Effector memory CD4-positive, alpha-beta T cell (primary cell): Measurements from ENCODE around the gene CCDC91.

Experiments
- DNase-seq, 3 donors: peaks; one replicate each; pipeline ENCODE4 v3.0.0-alpha.2; 2020
- H3K27ac ChIP-seq: 2 replicates; pipeline ENCODE4 v1.7.0; 2013; ENCODE audit warnings: mild to moderate bottlenecking, low read length, moderate library complexity; ENCODE audit not compliant: insufficient read depth, poor library complexity, severe bottlenecking
- H3K27me3 ChIP-seq: replicated peaks from 2 replicates; pipeline ENCODE4 v1.7.0; 2013; ENCODE audit warnings: mild to moderate bottlenecking, low read length; ENCODE audit not compliant: insufficient read depth, control insufficient read depth, poor library complexity, severe bottlenecking
- H3K36me3 ChIP-seq: 2 replicates; pipeline ENCODE4 v1.7.0; 2013; ENCODE audit warnings: mild to moderate bottlenecking, low read length, moderate library complexity; ENCODE audit not compliant: control insufficient read depth, insufficient read depth
- H3K4me1 ChIP-seq: 2 replicates; pipeline ENCODE4 v1.7.0; 2013; ENCODE audit warnings: low read length, mild to moderate bottlenecking; ENCODE audit not compliant: control insufficient read depth, insufficient read depth, poor library complexity, severe bottlenecking
- H3K4me3 ChIP-seq: 2 replicates; pipeline ENCODE4 v1.7.0; 2013; ENCODE audit warnings: low read length, low read depth, mild to moderate bottlenecking; ENCODE audit not compliant: insufficient read depth, poor library complexity, severe bottlenecking
- H3K9me3 ChIP-seq: 2 replicates; pipeline ENCODE4 v1.7.0; 2013; ENCODE audit warnings: mild to moderate bottlenecking, low read length, moderate library complexity; ENCODE audit not compliant: control insufficient read depth

Gene CCDC91

DNA sequence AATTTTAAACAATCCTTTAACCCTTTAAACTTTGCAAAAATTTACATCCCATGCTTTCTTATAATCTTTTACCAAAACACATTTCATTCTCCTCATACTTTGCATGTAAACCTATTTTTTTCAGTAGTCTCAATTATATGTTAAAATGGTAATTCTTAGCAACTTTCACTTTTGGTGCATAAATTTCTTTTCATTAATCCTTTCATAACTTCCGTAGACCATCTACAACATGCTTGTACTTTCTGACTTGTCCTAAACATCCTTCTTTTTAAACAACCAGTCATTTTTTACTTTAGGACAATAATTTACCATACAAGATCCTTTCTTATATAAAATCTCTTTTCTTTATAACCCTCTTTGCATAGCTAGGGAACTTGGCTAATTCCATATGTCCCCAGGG, 19.5 kb downstream of the CCDC91 start:
- H3K27ac ChIP-seq = no peak overlapping the region
- no peaks in the 10 kb centered on the region for H3K9me3 ChIP-seq
- no peaks in the 10 kb centered on the region for H3K4me1 ChIP-seq
- no peak for DNase-seq
- no peak overlapping the region for H3K4me3 ChIP-seq
- H3K27me3 ChIP-seq = no peaks in the 10 kb centered on the region
- peaks cover 6% of the 10 kb centered on the region for H3K36me3 ChIP-seq

DNA sequence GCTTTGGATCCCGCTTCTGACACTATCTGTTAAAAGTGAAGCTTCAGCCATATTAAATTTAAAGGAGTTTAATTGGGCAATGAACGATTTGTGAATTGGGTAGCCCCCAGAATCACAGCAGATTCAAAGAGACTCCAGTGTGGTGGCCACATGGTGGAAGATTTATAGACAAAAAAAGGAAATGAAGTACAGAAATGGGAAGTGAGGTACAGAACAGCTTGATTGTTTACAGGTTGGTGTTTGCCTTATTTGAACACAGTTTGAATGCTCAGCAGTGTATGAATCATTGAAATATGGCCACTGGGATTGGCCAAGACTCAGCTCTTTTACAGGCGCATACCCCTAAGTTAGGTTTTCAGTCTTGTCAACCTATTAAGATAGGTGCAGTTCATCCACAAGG, 21.9 kb downstream of the CCDC91 start:
- H3K4me3 ChIP-seq = no peak overlapping the region
- H3K4me1 ChIP-seq = peaks cover 1% of the 10 kb centered on the region
- peaks cover 6% of the 10 kb centered on the region for H3K36me3 ChIP-seq
- H3K9me3 ChIP-seq = no peaks in the 10 kb centered on the region
- no peaks in the 10 kb centered on the region for H3K27me3 ChIP-seq
- H3K27ac ChIP-seq = no peak overlapping the region
- no peak for DNase-seq

- Histone ChIP-seq H3K4me1 (peaks cover 8% of the 10 kb centered on the region), H3K27ac (no peak overlapping the region), H3K4me3 (no peak overlapping the region), H3K36me3 (peaks cover 6% of the 10 kb centered on the region), H3K27me3 (no peaks in the 10 kb centered on the region), H3K9me3 (no peaks in the 10 kb centered on the region)
- DNase-seq = no peak
Observed at GRCh38 chr12:28215021-28215420, 24.8 kb downstream of the CCDC91 start.

GRCh38 chr12:28216016-28216415, 25.8 kb downstream of the CCDC91 start:
- no peak overlapping the region for H3K4me3 ChIP-seq

DNA sequence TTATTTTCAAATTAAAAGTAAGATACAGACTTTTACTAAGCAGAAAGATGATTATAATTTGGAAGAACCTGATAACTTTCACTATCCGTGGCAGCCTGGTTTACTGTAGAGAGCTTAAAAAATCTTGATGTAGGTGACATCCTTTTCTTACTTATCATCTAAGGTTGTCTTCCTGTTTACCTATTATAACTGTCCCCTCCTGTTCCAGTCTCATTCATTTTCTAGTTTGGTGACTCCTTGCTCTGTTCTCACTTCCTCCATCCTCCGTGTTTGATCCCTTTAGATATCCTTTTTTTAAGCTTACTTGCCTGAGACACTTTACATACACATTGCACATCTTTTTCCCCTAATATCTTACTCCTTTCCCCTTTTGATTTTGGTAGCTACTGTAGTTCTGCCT, 27.5 kb downstream of the CCDC91 start:
- no peak overlapping the region for H3K27ac ChIP-seq
- no peaks in the 10 kb centered on the region for H3K27me3 ChIP-seq
- no peaks in the 10 kb centered on the region for H3K9me3 ChIP-seq
- H3K4me1 ChIP-seq = peaks cover 20% of the 10 kb centered on the region
- no peaks in the 10 kb centered on the region for H3K36me3 ChIP-seq
- no peak overlapping the region for H3K4me3 ChIP-seq
- no peak for DNase-seq

More at GRCh38 chr12:28216016-28216415, 25.8 kb downstream of the CCDC91 start:
- Histone ChIP-seq H3K4me1 (peaks cover 8% of the 10 kb centered on the region), H3K9me3 (no peaks in the 10 kb centered on the region), H3K27me3 (no peaks in the 10 kb centered on the region), H3K36me3 (peaks cover 1% of the 10 kb centered on the region), H3K27ac (no peak overlapping the region)
- no peak for DNase-seq

GRCh38 chr12:28218875-28219274, 28.6 kb downstream of the CCDC91 start:
- DNase-seq = no peak
- Histone ChIP-seq H3K27ac (no peak overlapping the region), H3K4me1 (peaks cover 23% of the 10 kb centered on the region), H3K27me3 (no peaks in the 10 kb centered on the region), H3K36me3 (no peaks in the 10 kb centered on the region), H3K9me3 (no peaks in the 10 kb centered on the region), H3K4me3 (no peak overlapping the region)

GRCh38 chr12:28219827-28220226, 29.6 kb downstream of the CCDC91 start:
- H3K36me3 ChIP-seq = no peaks in the 10 kb centered on the region
- no peak for DNase-seq
- peaks cover 23% of the 10 kb centered on the region for H3K4me1 ChIP-seq
- H3K9me3 ChIP-seq = no peaks in the 10 kb centered on the region
- H3K4me3 ChIP-seq = no peak overlapping the region
- H3K27me3 ChIP-seq = no peaks in the 10 kb centered on the region
- no peak overlapping the region for H3K27ac ChIP-seq

- H3K4me3 ChIP-seq = no peak overlapping the region
- H3K36me3 ChIP-seq = no peaks in the 10 kb centered on the region
- no peaks in the 10 kb centered on the region for H3K9me3 ChIP-seq
- peaks cover 22% of the 10 kb centered on the region for H3K4me1 ChIP-seq
- no peak overlapping the region for H3K27ac ChIP-seq
- peak; percentile 13 to 41 (median 23) for DNase-seq
- no peaks in the 10 kb centered on the region for H3K27me3 ChIP-seq
Observed at GRCh38 chr12:28222081-28222700, 31.9 kb downstream of the CCDC91 start.

DNA sequence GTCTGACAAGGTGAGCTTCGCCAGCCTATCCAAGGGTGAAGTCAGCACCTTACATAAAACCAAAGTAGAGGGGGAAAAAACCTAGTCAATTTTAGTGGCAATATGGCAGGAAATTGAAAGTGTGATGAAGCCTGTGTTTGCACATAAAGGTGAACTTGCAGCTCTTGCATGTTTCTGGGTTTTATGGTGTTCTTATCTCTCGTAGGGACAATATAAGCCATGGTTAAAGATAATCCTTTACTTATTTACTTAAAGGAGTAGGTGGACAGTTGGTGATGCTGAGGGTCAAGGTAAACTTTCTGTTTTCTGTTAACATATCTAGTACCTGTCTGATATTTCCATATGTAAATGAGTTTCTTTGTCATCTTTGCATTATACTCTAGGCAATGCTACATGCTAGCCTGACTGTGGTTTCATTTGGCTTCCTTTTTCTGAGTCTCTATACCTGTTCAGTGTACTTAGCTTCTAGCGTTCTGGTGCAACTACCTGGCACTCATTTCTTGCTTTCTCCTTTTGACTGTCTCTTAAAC, 32.8 kb downstream of the CCDC91 start:
- Histone ChIP-seq H3K4me1 (peaks cover 16% of the 10 kb centered on the region), H3K4me3 (peak overlapping the region; percentile 9), H3K36me3 (no peaks in the 10 kb centered on the region), H3K27ac (no peak overlapping the region), H3K9me3 (no peaks in the 10 kb centered on the region), H3K27me3 (no peaks in the 10 kb centered on the region)
- no peak for DNase-seq

DNA sequence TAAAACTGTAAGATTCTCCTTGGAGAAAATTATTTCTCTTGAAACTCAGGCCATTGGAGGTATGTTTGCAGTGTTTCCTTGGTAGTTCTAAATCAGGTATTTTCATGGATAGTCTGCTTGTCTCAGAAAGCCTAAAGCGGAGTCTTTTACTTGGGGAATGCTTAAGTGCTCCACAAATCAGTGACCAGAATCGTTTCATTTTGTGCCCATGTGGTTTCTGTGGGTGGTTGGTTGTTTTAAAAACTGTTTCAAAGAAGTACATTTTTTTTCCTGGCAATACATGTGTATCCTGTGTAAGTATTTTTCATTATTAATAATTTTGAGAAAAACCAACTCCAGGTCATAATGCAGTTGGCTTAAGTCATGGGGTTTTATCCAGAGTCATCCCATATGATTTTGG, 33.6 kb downstream of the CCDC91 start:
- H3K36me3 ChIP-seq = no peaks in the 10 kb centered on the region
- H3K4me1 ChIP-seq = peaks cover 16% of the 10 kb centered on the region
- no peak for DNase-seq
- no peaks in the 10 kb centered on the region for H3K9me3 ChIP-seq
- H3K27ac ChIP-seq = no peak overlapping the region
- H3K4me3 ChIP-seq = no peak overlapping the region
- no peaks in the 10 kb centered on the region for H3K27me3 ChIP-seq
